ENCODE measurements around the gene ASIC2. TPM values are rescaled to one million over a fixed set of nuclear protein-coding genes. Genes with fewer than 3 reads are reported as not detected.

ASIC2 gene
- total RNA-seq, 1 experiment from 2014 or later: 4.1 TPM

- peak overlapping the region; percentile 41; the same call in 1 of the 2 replicates for H3K27ac ChIP-seq (ENCODE audit: low read length)
- intact Hi-C loops (cut with micrococcal nuclease; ENCODE audit: unreplicated experiment): loop anchor here (10.0 kb wide), 1 partner anchor 232 kb away; no protein-coding TSS in a partner anchor
- ChIA-PET POLR2A (interaction anchor here (0.6 to 0.7 kb wide), 3 partner anchors 160 to 439 kb away, joined by 5 to 7 read pairs (median 5); no protein-coding TSS in a partner anchor), CTCF (interaction anchor here (0.6 to 1.3 kb wide), 8 partner anchors 87 to 1053 kb away, joined by 3 to 8 read pairs (median 4); no protein-coding TSS in a partner anchor)
- H3K4me1 ChIP-seq (ENCODE audit: control insufficient read depth, insufficient read depth, low read length): peaks cover 31% of the 10 kb centered on the region
- TF ChIP-seq TCF7L2 (IDR thresholded peaks at IDR 0.05; ENCODE audit: low read depth, low read length) (no peak), SIN3A (IDR thresholded peaks at IDR 0.05; ENCODE audit: borderline replicate concordance, insufficient read depth, low read depth, low read length) (0 out of 2 replicates have a peak, but pooled peaks have one; percentile 24), REST (IDR thresholded peaks at IDR 0.05; ENCODE audit: insufficient read depth in 1 of 2, low read depth in 2 of 2, low read length in 1 of 2) (no peak), POLR2AphosphoS5 (IDR thresholded peaks at IDR 0.05; ENCODE audit: low read depth, low read length) (no peak)
- TF ChIP-seq, protein P1, sequence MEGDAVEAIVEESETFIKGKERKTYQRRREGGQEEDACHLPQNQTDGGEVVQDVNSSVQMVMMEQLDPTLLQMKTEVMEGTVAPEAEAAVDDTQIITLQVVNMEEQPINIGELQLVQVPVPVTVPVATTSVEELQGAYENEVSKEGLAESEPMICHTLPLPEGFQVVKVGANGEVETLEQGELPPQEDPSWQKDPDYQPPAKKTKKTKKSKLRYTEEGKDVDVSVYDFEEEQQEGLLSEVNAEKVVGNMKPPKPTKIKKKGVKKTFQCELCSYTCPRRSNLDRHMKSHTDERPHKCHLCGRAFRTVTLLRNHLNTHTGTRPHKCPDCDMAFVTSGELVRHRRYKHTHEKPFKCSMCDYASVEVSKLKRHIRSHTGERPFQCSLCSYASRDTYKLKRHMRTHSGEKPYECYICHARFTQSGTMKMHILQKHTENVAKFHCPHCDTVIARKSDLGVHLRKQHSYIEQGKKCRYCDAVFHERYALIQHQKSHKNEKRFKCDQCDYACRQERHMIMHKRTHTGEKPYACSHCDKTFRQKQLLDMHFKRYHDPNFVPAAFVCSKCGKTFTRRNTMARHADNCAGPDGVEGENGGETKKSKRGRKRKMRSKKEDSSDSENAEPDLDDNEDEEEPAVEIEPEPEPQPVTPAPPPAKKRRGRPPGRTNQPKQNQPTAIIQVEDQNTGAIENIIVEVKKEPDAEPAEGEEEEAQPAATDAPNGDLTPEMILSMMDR (IDR thresholded peaks at IDR 0.05): peak; percentile 69
- DNase-seq (ENCODE audit: low read depth, low spot score) (no peak), ATAC-seq (peak; percentile 78)
- H3K4me3 ChIP-seq (ENCODE audit: low read depth in 2 of 2, low read length in 2 of 2): peak overlapping the region; percentile 58 to 74
- in situ Hi-C loops (cut with HindIII; ENCODE audit: low pct_unique_long_range_greater_than_20kb, low sequenced_read_pairs): no loop called here
- H3K36me3 ChIP-seq (ENCODE audit: control insufficient read depth, insufficient read depth, low read length): no peaks in the 10 kb centered on the region
- H3K9me3 ChIP-seq (ENCODE audit: control insufficient read depth, insufficient read depth, low read depth, low read length): no peaks in the 10 kb centered on the region
- BruUV-seq (replicated peaks): no TSS peak
- no peaks in the 10 kb centered on the region for H3K27me3 ChIP-seq (ENCODE audit: control insufficient read depth, insufficient read depth, low read length)
Observed at GRCh38 chr17:33292201-33292980, 704 bp downstream of the ASIC2 start.

GRCh38 chr17:33291248-33292200 lies 1.6 kb downstream of the ASIC2 start:
- BruUV-seq (replicated peaks): no TSS peak
- Histone ChIP-seq H3K36me3 (ENCODE audit: control insufficient read depth, insufficient read depth, low read length) (no peaks in the 10 kb centered on the region), H3K27ac (ENCODE audit: low read length) (peak overlapping the region; percentile 72), H3K4me3 (ENCODE audit: low read depth in 2 of 2, low read length in 2 of 2) (peak overlapping the region; percentile 58 to 74), H3K9me3 (ENCODE audit: control insufficient read depth, insufficient read depth, low read depth, low read length) (no peaks in the 10 kb centered on the region), H3K27me3 (ENCODE audit: control insufficient read depth, insufficient read depth, low read length) (no peaks in the 10 kb centered on the region), H3K4me1 (ENCODE audit: control insufficient read depth, insufficient read depth, low read length) (peaks cover 40% of the 10 kb centered on the region)
- POLR2A ChIA-PET: interaction anchor here (0.6 to 0.7 kb wide), 2 partner anchors 161 to 173 kb away, joined by 5 read pairs; no protein-coding TSS in a partner anchor
- ATAC-seq: peak; percentile 40
- TF ChIP-seq TCF7L2 (IDR thresholded peaks at IDR 0.05; ENCODE audit: low read depth, low read length) (no peak), REST (IDR thresholded peaks at IDR 0.05; ENCODE audit: insufficient read depth in 1 of 2, low read depth in 2 of 2, low read length in 1 of 2) (no peak), POLR2AphosphoS5 (IDR thresholded peaks at IDR 0.05; ENCODE audit: low read depth, low read length) (no peak), SIN3A (IDR thresholded peaks at IDR 0.05; ENCODE audit: borderline replicate concordance, insufficient read depth, low read depth, low read length) (0 out of 2 replicates have a peak, but pooled peaks have one; percentile 30)
- TF ChIP-seq, protein P1 (IDR thresholded peaks at IDR 0.05): peak; percentile 11
- intact Hi-C loops (cut with micrococcal nuclease; ENCODE audit: unreplicated experiment): loop anchor here (10.0 kb wide), 1 partner anchor 233 kb away; no protein-coding TSS in a partner anchor
- DNase-seq (ENCODE audit: low read depth, low spot score): no peak
- in situ Hi-C loops (cut with HindIII; ENCODE audit: low pct_unique_long_range_greater_than_20kb, low sequenced_read_pairs): no loop called here
- CTCF ChIA-PET: interaction anchor here (0.6 to 1.3 kb wide), 4 partner anchors 17 to 360 kb away, joined by 3 to 6 read pairs (median 4); no protein-coding TSS in a partner anchor

Data from Panc1 (cell line).